NB4 (cell line): ENCODE results near the gene ADAMTSL5.

Experiments used
- DNase-seq: peaks from one replicate; pipeline ENCODE4 v3.0.0; 2010; ENCODE audit warnings: low read depth
- H3K4me3 ChIP-seq: one replicate; pipeline ENCODE4 v1.5.1; 2011; ENCODE audit warnings: mild to moderate bottlenecking, low read depth, low read length, moderate library complexity
- CTCF ChIP-seq: IDR thresholded peaks from one replicate; pipeline ENCODE4 v1.5.1; 2012; ENCODE audit warnings: low read depth, low read length
- MAX ChIP-seq: IDR thresholded peaks from 2 replicates; pipeline ENCODE4 v1.6.1; 2011; ENCODE audit warnings: low read depth, low read length
- MYC ChIP-seq: IDR thresholded peaks from 2 replicates; pipeline ENCODE4 v1.6.1; 2011; ENCODE audit warnings: low read depth, low read length
- POLR2A ChIP-seq: IDR thresholded peaks from 2 replicates; pipeline ENCODE4 v1.6.1; 2011; ENCODE audit warnings: mild to moderate bottlenecking; ENCODE audit not compliant: insufficient read length; ENCODE audit errors: extremely low read depth

ADAMTSL5 gene

GRCh38 chr19:1505991-1506881 is 6.6 kb downstream of the ADAMTSL5 start:
- H3K4me3 ChIP-seq, result no peak overlapping the region
- no peak for TF ChIP-seq MYC
- no peak for TF ChIP-seq CTCF
- TF ChIP-seq MAX, result no peak
- no peak for TF ChIP-seq POLR2A
- no peak for DNase-seq

GRCh38 chr19:1505012-1505411 is 7.8 kb downstream of the ADAMTSL5 start:
- no peak overlapping the region for H3K4me3 ChIP-seq
- TF ChIP-seq MYC, result no peak
- TF ChIP-seq POLR2A, result no peak
- no peak for TF ChIP-seq MAX
- no peak for TF ChIP-seq CTCF
- no peak for DNase-seq

- DNase-seq, result no peak
- no peak for TF ChIP-seq MAX
- TF ChIP-seq POLR2A, result no peak
- TF ChIP-seq CTCF, result no peak
- TF ChIP-seq MYC, result no peak
- no peak overlapping the region for H3K4me3 ChIP-seq
Measured at GRCh38 chr19:1503925-1504773, 8.7 kb downstream of the ADAMTSL5 start.

GRCh38 chr19:1503089-1503924 is 9.5 kb downstream of the ADAMTSL5 start:
- TF ChIP-seq CTCF, result peak; percentile 45
- no peak for TF ChIP-seq POLR2A
- peak; percentile 81 for TF ChIP-seq MAX
- TF ChIP-seq MYC, result peak; percentile 84
- peak; percentile 53 for DNase-seq
- no peak overlapping the region for H3K4me3 ChIP-seq

- no peak overlapping the region for H3K4me3 ChIP-seq
- no peak for DNase-seq
- TF ChIP-seq MAX, result no peak
- TF ChIP-seq CTCF, result no peak
- TF ChIP-seq POLR2A, result no peak
- no peak for TF ChIP-seq MYC
Measured at GRCh38 chr19:1502433-1503088, 10.3 kb downstream of the ADAMTSL5 start.
